SU-DHL-6 (cell line): Measurements from ENCODE around the gene ST7.

Source experiments
- H2AFZ ChIP-seq: fragments of 200-600 bp; sonication (generic); 2 replicates; pipeline ENCODE4 v1.6.1; 2014; ENCODE audit warnings: low read depth, mild to moderate bottlenecking, moderate library complexity, mixed read lengths, antibody characterized with exemption, low read length; ENCODE audit not compliant: severe bottlenecking
- H3F3A ChIP-seq: fragments of 200-600 bp; shearing (Covaris generic); 2 replicates; pipeline ENCODE4 v1.6.0; 2016; ENCODE audit warnings: antibody characterized with exemption, mild to moderate bottlenecking; ENCODE audit not compliant: insufficient read depth
- H3K27ac ChIP-seq: fragments of 200-600 bp; sonication (generic); 2 replicates; pipeline ENCODE4 v1.5.1; 2016; ENCODE audit warnings: low read depth, mild to moderate bottlenecking, low read length, moderate library complexity, mixed read lengths
- H3K27me3 ChIP-seq: fragments of 200-600 bp; sonication (generic), shearing (Covaris generic); 2 replicates; pipeline ENCODE4 v1.6.0; 2014; ENCODE audit warnings: mild to moderate bottlenecking, low read length
- H3K36me3 ChIP-seq: fragments of 200-600 bp; sonication (generic); 2 replicates; pipeline ENCODE4 v1.6.1; 2014; ENCODE audit warnings: mild to moderate bottlenecking, low read length, mixed read lengths
- H3K4me2 ChIP-seq: fragments of 300-600, 200-600 bp; shearing (Covaris generic), sonication (generic); 2 replicates; pipeline ENCODE4 v1.6.0; 2014; ENCODE audit warnings: low read length, low read depth, mild to moderate bottlenecking; ENCODE audit not compliant: poor library complexity, severe bottlenecking
- H3K4me3 ChIP-seq: fragments of 200-600 bp; sonication (generic); 2 replicates; pipeline ENCODE4 v1.5.1; 2014; ENCODE audit warnings: antibody characterized with exemption, low read length, mild to moderate bottlenecking, mixed read lengths; ENCODE audit not compliant: insufficient read depth, poor library complexity, severe bottlenecking
- H3K79me2 ChIP-seq: fragments of 200-600 bp; sonication (generic); 2 replicates; pipeline ENCODE4 v1.6.1; 2014; ENCODE audit warnings: mild to moderate bottlenecking, low read length, moderate library complexity; ENCODE audit not compliant: insufficient read depth
- H3K9ac ChIP-seq: fragments of 200-600 bp; sonication (generic); 2 replicates; pipeline ENCODE4 v1.7.0; 2014; ENCODE audit warnings: mild to moderate bottlenecking, low read length
- H3K9me2 ChIP-seq: fragments of 200-600 bp; sonication (generic); replicated peaks from 2 replicates; pipeline ENCODE4 v1.6.1; 2014; ENCODE audit warnings: low read length; ENCODE audit not compliant: insufficient read depth
- H3K9me3 ChIP-seq: fragments of 200-600 bp; sonication (generic); 2 replicates; pipeline ENCODE4 v1.6.1; 2014; ENCODE audit warnings: low read length, mixed read lengths; ENCODE audit not compliant: insufficient read depth
- H4K20me1 ChIP-seq: fragments of 200-600 bp; sonication (generic); 2 replicates; pipeline ENCODE4 v1.6.1; 2014; ENCODE audit warnings: low read depth, mild to moderate bottlenecking, antibody characterized with exemption, low read length, moderate library complexity, mixed read lengths
- EZH2phosphoT487 ChIP-seq: fragments of 200-600 bp; sonication (generic), shearing (Covaris generic); conservative IDR thresholded peaks from 2 replicates; pipeline ENCODE4 v1.6.1; 2018; ENCODE audit warnings: mild to moderate bottlenecking, antibody characterized with exemption, low read length, moderate library complexity, mixed read lengths
- TF ChIP-seq, protein P1 (sequence below): fragments of 200-600 bp; sonication (generic); IDR thresholded peaks from one replicate; pipeline ENCODE4 v1.5.1; 2017; ENCODE audit warnings: antibody characterized with exemption, mild to moderate bottlenecking, low read length, moderate library complexity; ENCODE audit not compliant: insufficient read depth, poor library complexity, severe bottlenecking

Gene ST7

DNA sequence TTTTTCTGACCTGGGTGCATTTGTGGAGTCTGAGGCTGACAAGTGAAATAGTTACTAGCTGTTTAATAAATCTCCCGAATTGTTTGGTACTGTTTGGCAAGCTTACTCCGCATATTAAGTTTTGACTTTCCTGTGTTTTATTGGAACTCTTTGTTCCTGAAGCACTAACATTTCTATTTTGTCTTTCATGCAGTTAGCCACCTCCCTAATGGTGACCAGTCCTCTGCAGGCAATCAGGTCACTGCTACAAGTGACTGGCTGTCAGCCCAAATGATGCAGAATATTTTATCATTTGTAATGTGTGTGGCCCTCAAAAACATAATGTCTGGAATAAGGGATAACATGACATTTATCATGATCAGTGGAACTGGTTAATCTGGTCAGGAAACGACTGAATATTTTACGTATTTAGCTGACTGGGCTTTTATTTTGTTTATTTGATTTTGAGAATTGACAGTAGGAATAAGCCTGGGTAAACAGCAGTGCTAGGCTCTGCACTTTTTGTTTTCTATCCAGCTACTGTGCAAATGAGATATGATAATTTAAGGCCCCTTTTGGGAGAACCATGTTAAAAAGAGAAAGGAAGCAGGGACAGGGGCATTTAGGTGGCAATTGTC is 82.9 kb downstream of the ST7 start:
- no peaks in the 10 kb centered on the region for H3K27me3 ChIP-seq
- no peaks in the 10 kb centered on the region for H3K9me2 ChIP-seq
- H3K4me2 ChIP-seq = no peak overlapping the region
- H3K9me3 ChIP-seq = no peaks in the 10 kb centered on the region
- H4K20me1 ChIP-seq = no peaks in the 10 kb centered on the region
- H3K9ac ChIP-seq = no peak overlapping the region
- TF ChIP-seq, protein P1, sequence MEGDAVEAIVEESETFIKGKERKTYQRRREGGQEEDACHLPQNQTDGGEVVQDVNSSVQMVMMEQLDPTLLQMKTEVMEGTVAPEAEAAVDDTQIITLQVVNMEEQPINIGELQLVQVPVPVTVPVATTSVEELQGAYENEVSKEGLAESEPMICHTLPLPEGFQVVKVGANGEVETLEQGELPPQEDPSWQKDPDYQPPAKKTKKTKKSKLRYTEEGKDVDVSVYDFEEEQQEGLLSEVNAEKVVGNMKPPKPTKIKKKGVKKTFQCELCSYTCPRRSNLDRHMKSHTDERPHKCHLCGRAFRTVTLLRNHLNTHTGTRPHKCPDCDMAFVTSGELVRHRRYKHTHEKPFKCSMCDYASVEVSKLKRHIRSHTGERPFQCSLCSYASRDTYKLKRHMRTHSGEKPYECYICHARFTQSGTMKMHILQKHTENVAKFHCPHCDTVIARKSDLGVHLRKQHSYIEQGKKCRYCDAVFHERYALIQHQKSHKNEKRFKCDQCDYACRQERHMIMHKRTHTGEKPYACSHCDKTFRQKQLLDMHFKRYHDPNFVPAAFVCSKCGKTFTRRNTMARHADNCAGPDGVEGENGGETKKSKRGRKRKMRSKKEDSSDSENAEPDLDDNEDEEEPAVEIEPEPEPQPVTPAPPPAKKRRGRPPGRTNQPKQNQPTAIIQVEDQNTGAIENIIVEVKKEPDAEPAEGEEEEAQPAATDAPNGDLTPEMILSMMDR = no peak
- TF ChIP-seq EZH2phosphoT487 = no peak
- no peak overlapping the region for H3K4me3 ChIP-seq
- H3K27ac ChIP-seq = no peak overlapping the region
- H2AFZ ChIP-seq = no peak overlapping the region
- no peaks in the 10 kb centered on the region for H3K36me3 ChIP-seq
- no peaks in the 10 kb centered on the region for H3K79me2 ChIP-seq
- H3F3A ChIP-seq = no peaks in the 10 kb centered on the region

DNA sequence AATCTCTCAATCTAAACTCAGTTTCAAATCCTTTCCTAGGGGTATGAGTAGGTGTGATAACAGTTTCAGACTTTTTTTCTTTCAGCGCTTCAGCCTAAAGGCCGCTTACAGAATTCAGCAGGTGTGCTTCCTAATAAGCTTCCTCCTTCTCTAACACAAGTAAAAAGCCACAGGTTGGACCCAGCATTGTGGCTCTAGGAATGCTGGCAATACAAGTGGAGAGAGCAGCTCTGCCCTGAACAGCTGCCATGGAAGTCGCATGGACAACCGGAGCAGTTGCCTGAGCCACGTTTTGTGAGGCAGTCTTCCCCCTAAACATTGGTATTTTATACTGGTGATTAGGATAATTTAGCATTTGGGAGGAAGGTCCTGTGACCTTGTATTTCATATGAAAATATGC is 83.5 kb downstream of the ST7 start:
- H4K20me1 ChIP-seq = no peaks in the 10 kb centered on the region
- no peak overlapping the region for H2AFZ ChIP-seq
- H3K27ac ChIP-seq = no peak overlapping the region
- no peaks in the 10 kb centered on the region for H3K36me3 ChIP-seq
- no peak overlapping the region for H3K4me2 ChIP-seq
- H3K79me2 ChIP-seq = no peaks in the 10 kb centered on the region
- no peaks in the 10 kb centered on the region for H3K9me3 ChIP-seq
- no peaks in the 10 kb centered on the region for H3K27me3 ChIP-seq
- H3F3A ChIP-seq = no peaks in the 10 kb centered on the region
- H3K4me3 ChIP-seq = no peak overlapping the region
- TF ChIP-seq, protein P1 = no peak
- TF ChIP-seq EZH2phosphoT487 = no peak
- no peak overlapping the region for H3K9ac ChIP-seq
- no peaks in the 10 kb centered on the region for H3K9me2 ChIP-seq

DNA sequence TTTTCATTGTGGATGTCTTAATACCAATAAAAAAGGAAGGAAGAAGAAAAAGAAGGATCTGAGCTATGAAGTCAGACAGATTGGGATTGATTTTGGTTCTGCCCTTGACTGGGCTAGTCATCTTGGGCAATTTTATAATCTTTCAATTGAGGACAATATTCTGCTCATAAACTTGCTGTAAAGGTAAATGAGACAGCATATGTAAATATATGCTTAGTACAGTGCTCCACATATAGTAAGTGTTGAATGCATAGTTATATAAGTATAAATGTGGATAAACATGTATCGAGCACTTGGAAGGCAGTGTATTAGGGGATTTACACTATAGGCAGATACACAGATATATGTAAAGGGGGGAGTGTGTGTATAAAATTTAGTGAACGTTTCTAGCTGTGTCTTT is 85.1 kb downstream of the ST7 start:
- Histone ChIP-seq H3K9me2 (no peaks in the 10 kb centered on the region), H3K9me3 (no peaks in the 10 kb centered on the region), H2AFZ (no peak overlapping the region), H3K9ac (no peak overlapping the region), H3K27ac (no peak overlapping the region), H3F3A (no peaks in the 10 kb centered on the region), H3K27me3 (no peaks in the 10 kb centered on the region), H3K4me2 (no peak overlapping the region), H3K36me3 (no peaks in the 10 kb centered on the region), H3K79me2 (no peaks in the 10 kb centered on the region), H3K4me3 (no peak overlapping the region), H4K20me1 (peaks cover 4% of the 10 kb centered on the region; the same call in 1 of the 2 replicates)
- TF ChIP-seq, protein P1 = no peak
- TF ChIP-seq EZH2phosphoT487 = no peak
